GM18502 (cell line): Measurements from ENCODE around the gene HOXA7.

Experiments used
- ATAC-seq: cut with Tn5 transposase; IDR thresholded peaks from one replicate; pipeline ENCODE4 v1.9.1; 2021; ENCODE audit warnings: mild to moderate bottlenecking; ENCODE audit not compliant: unreplicated experiment, poor library complexity

The HOXA7 gene

GRCh38 chr7:27124096-27124901, 32.2 kb downstream of the HOXA7 start:
- no peak for ATAC-seq

- no peak for ATAC-seq
These were observed 32.9 kb downstream of the HOXA7 start for GRCh38 chr7:27123477-27124053.

GRCh38 chr7:27123007-27123476, 33.4 kb downstream of the HOXA7 start:
- no peak for ATAC-seq

GRCh38 chr7:27122077-27122910, 34.2 kb downstream of the HOXA7 start:
- no peak for ATAC-seq

- no peak for ATAC-seq
These were observed 34.8 kb downstream of the HOXA7 start for GRCh38 chr7:27121684-27122076.

GRCh38 chr7:27119412-27119911, 37.0 kb downstream of the HOXA7 start:
- ATAC-seq: no peak

GRCh38 chr7:27118580-27118979, 37.9 kb downstream of the HOXA7 start:
- ATAC-seq: no peak

GRCh38 chr7:27117887-27118491, 38.5 kb downstream of the HOXA7 start:
- ATAC-seq: no peak

- ATAC-seq: no peak
These were observed 39.3 kb downstream of the HOXA7 start for GRCh38 chr7:27116962-27117886.

- ATAC-seq: no peak
These were observed 40.2 kb downstream of the HOXA7 start for GRCh38 chr7:27116031-27116961.

GRCh38 chr7:27115221-27116026, 41.1 kb downstream of the HOXA7 start:
- ATAC-seq: no peak

- no peak for ATAC-seq
These were observed 41.6 kb downstream of the HOXA7 start for GRCh38 chr7:27114881-27115220.

GRCh38 chr7:27113991-27114769, 42.3 kb downstream of the HOXA7 start:
- no peak for ATAC-seq

- ATAC-seq: no peak
These were observed 43.2 kb downstream of the HOXA7 start for GRCh38 chr7:27112955-27113949.

GRCh38 chr7:27112361-27112760, 44.1 kb downstream of the HOXA7 start:
- ATAC-seq: no peak
